Activated T-helper 9 cell treated with anti-CD3 and anti-CD28 coated beads, Interleukin-2, amount 50 U/mL, for 16 hours (primary cell): ENCODE data around the gene TENT5A.
"Not testable (repeated sequence)": the region's sequence is repeated elsewhere in the genome, so short reads cannot be mapped to it uniquely, and the experiment has no call there.

Experiments used
- DNase-seq: peaks from one replicate; pipeline ENCODE4 v3.0.0-alpha.2; 2020; ENCODE audit warnings: low read depth

Gene TENT5A

GRCh38 chr6:81752084-81752920 lies at the start of gene TENT5A:
TENT5A (minus strand) TSS chr6:81752681; CDS start chr6:81752141, 540 bp downstream.
- peak; percentile 69 for DNase-seq

DNA sequence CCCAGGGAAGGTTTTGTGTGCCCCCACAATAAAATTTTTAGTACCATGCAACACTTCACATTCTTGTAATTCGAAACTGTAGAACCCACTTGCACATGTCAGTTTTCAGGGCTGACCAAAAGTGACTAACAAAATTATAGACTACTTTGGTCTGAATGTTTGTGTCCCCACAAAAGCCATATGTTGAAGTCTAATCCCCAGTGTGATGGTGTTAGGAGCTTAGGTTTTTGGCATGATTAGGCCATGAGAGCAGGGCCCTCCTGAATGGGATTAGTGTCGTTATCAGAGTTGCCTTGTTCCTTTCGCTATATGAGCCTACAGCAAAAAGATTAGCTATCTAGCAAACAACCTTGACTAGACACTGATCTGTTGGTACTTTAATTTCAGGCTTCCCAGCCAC lies 49.0 kb upstream of the TENT5A start:
- no peak for DNase-seq

- DNase-seq: no peak
These were observed 48.2 kb upstream of the TENT5A start for GRCh38 chr6:81800666-81801065.

DNA sequence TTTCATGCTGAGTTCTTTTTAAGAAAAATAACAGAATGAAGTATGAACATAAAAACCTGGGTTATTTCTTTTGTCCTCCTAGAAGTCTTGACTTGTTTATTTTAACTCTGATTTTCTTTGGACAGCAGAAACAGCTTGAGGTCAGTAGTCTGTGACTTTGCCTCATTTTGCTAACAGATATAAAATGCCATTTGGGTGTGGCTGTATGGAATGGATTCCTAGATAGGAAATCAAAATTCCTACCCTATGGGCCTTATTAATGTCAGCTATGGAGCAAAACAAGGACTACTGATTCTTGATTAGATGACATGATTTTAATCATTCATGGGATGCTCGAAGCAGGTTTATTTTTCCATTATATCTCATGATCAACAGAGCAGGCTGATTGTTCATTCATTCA lies 46.8 kb upstream of the TENT5A start:
- no peak for DNase-seq

- no peak for DNase-seq
These were observed 45.1 kb upstream of the TENT5A start for GRCh38 chr6:81797591-81797990.

DNA sequence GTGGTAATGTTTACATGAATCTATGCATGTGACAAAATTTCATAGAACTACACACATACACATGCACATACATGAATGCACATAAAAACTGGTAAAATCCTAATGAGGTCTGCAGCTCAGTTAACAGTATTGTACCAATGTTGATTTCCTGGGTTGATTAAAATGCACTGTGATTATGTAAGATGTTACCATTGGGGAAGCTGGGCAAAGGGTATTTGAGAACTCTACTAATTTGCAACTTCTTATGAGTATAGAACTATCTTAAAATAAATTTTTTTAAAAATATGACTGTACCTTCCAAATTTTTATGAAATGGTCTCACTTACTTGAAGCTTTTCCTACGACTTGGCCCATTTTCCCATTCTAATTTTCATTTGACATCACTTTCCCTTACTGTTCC lies 43.4 kb upstream of the TENT5A start:
- no peak for DNase-seq

DNA sequence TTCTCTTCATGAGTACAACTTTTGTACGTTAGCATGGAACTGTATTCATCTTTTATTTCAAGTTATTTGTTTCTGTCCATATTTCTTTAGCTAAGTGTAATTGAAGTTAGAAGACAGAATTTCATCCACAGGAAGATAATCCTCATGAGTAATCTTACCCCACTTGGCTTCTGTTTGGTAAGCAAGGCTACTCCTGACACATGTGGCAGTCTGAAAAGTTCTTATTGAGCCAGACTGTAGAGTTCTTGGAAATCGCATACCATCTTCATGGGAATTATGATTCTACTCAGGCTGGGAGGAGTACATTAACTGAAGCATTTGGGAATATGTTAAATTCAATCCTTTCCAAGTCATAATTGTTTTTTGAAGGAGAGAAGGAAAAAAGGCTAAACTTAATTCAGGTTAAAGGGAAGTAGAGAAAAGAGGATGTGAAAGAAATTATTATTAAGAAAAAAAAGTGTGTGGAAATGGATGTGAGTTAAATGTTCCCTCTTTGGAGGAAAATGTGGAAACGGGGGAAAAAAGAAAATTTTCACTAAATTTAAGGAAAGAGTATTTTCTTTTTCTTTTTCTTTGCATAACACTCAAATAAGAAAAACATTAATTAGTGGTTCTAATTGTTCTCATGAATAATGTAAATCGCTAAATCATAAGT lies 41.5 kb upstream of the TENT5A start:
- DNase-seq: no peak

GRCh38 chr6:81792826-81793225 lies 40.3 kb upstream of the TENT5A start:
- no peak for DNase-seq

- DNase-seq: no peak
These were observed 39.3 kb upstream of the TENT5A start for GRCh38 chr6:81791756-81792155.

- DNase-seq: no peak
These were observed 37.6 kb upstream of the TENT5A start for GRCh38 chr6:81790034-81790433.

DNA sequence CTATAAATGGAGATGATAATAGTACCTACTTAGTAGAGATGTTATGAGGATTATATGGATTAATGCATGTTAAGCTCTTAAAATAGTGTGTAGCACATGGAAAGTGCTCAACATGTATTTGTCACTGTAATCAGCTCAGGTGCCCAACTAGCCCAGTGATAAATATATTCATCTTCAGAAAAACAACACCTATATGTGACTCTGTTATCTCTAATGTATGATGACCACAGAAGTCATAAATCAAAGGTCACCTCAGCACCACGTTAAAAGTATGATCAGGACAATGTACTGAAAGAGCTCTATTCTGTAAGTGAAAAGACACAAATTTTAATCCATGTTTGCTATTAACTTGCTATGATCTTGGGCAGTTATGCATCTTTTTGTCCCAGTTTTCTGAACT lies 36.8 kb upstream of the TENT5A start:
- no peak for DNase-seq

DNA sequence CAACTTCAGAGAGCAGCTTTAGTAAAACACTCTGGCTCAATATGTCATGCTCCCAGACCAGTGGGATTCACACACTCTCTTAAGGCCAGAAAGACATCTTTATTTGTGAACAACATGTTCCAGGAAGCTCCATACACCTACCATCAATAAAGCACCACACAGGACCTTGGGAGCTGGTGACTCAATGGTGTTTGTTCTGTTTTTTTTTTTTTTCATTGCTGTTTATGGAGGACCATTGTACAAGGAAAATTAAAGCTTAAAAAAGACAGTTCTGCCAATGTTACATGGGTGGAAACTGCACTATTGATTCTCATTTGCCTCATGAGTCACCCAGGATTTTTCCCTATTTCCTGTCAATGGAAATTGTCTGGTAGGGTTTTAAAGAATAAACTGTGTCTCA lies 36.3 kb upstream of the TENT5A start:
- DNase-seq: no peak

- DNase-seq: no peak
These were observed 35.0 kb upstream of the TENT5A start for GRCh38 chr6:81787313-81788068.

DNA sequence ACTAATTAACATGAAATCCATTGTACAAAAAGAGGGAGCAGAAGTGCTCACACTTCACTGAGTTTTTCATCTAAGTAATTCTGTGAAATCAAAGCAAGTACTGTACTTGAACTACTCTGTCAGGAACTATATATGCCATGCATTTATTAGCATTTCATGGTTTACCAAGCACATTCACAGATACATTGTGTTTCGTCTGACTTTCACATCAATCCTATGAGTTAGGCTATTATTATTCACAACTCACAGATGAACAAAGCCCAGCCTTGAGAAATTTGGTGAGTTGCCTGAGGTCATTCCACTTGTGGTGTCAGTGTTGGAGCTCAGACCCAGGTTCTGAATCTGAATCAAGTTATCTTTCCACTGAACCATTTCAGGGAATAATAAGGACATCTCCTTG lies 33.7 kb upstream of the TENT5A start:
- DNase-seq: no peak

DNA sequence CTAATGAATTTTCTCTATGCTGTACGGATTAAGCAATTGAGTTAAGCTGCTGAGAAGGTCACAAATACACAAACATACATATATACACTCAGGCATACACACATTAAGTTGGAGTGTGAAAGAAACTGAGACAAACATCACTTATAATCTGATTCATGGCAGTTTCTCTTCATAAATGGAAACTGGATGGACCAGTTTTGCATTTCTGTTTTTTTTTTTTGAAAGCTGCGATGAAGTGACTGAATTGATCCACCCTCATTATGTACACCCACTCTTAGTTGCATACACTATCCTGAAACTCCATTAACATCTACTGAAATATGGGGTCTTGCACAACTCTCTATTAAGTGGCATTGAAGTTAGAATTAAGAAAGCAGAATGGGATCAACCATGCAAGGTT lies 32.9 kb upstream of the TENT5A start:
- no peak for DNase-seq

DNA sequence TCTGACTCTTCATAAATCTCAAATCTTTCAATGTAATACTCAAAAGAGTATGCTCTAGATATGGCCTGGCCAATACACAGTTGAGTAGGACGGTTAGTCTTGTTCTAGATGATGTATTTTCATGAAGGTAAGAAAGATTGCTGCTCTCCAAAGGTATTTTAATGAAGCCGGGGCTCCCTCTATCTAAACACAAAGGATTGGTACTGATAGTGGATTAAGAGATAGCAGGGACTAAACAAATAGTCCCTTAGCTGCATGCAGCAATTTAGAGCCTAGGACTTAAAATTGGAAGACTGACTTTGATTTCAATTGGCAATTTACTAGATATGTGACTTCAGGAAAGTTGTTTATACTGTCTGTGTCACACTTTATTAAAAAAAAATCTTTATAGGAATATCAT lies 31.4 kb upstream of the TENT5A start:
- DNase-seq: no peak

DNA sequence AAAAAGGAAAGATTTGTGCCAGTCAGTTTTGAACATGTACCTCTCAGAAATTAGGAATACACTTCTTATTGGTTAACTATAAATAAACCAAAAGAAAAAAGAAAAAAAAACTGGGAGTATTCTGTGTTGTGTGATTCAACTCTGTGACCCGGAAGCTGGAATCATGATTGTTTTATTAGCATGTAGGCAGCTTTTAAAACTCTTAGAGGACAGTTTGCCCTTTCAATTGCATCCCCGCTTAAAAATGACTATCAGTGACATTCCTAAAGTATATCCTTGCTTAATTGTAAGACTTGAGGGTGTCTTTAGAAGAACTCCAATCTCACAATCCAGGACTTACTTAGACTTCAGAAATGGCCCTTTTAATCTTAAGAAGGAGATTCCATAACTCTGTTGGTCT lies 29.1 kb upstream of the TENT5A start:
- DNase-seq: no peak

- DNase-seq: no peak
These were observed 25.2 kb upstream of the TENT5A start for GRCh38 chr6:81777586-81778268.

DNA sequence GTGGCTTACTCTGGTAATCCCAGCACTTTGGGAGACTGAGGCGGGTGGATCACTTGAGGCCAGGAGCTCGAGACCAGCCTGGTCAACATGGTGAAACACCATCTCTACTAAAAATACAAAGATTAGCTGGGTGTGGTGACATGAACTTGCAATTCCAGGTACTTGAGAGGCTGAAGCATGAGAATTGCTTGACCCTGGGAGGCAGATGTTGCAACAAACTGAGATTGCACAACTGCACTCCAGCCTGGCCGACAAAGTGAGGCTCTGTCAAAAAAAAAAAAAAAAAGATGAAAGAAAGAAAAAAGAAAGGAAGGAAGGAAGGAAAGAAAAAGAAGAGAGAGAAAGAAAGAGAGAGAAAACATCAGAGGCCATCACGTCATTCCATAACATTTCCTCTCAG lies 23.7 kb upstream of the TENT5A start:
- DNase-seq: not testable (repeated sequence)

GRCh38 chr6:81774542-81774941 lies 22.1 kb upstream of the TENT5A start:
- DNase-seq: no peak

GRCh38 chr6:81773887-81774286 lies 21.4 kb upstream of the TENT5A start:
- DNase-seq: no peak

DNA sequence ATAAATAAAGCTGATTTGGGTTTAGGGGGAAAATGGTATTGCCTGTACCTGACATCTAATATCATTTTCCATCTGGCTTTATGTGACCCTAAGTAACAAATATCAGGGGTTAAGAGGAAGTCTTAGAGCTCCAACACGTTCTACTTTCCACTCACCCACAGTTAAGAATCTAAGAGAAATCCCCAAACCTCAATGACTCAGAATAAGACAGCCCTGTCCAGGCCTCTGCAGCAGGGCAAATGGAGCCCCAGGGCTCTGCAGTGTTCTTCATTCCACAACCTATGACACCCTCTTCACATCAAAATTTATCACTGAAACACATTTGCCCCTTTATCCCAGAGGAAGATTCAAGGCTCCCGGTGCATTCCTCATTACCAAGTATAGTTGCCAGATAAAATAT lies 20.3 kb upstream of the TENT5A start:
- no peak for DNase-seq
